D721Med (cell line): ENCODE measurements around the gene SAMD7.

ENCODE experiments used
- DNase-seq: peaks from one replicate; pipeline ENCODE4 v3.0.0; 2011; ENCODE audit warnings: low spot score; ENCODE audit not compliant: insufficient read length
- FAIRE-seq: peaks from 2 replicates; lab custom pipeline; 2011; peaks lifted over from hg19 to GRCh38; lab: Jason Lieb, UNC
- TF ChIP-seq, protein P1 (sequence below): IDR thresholded peaks from 2 replicates; pipeline ENCODE4 v1.5.1; 2012; ENCODE audit warnings: mild to moderate bottlenecking, control low read depth; ENCODE audit not compliant: insufficient read depth; ENCODE audit errors: missing control alignments

The SAMD7 gene

GRCh38 chr3:169931747-169932520, 20.6 kb downstream of the SAMD7 start:
- TF ChIP-seq, protein P1, sequence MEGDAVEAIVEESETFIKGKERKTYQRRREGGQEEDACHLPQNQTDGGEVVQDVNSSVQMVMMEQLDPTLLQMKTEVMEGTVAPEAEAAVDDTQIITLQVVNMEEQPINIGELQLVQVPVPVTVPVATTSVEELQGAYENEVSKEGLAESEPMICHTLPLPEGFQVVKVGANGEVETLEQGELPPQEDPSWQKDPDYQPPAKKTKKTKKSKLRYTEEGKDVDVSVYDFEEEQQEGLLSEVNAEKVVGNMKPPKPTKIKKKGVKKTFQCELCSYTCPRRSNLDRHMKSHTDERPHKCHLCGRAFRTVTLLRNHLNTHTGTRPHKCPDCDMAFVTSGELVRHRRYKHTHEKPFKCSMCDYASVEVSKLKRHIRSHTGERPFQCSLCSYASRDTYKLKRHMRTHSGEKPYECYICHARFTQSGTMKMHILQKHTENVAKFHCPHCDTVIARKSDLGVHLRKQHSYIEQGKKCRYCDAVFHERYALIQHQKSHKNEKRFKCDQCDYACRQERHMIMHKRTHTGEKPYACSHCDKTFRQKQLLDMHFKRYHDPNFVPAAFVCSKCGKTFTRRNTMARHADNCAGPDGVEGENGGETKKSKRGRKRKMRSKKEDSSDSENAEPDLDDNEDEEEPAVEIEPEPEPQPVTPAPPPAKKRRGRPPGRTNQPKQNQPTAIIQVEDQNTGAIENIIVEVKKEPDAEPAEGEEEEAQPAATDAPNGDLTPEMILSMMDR: no peak
- DNase-seq (no peak), FAIRE-seq (no peak)

- FAIRE-seq: no peak
- TF ChIP-seq, protein P1: no peak
- DNase-seq: no peak
These were observed 27.9 kb downstream of the SAMD7 start for GRCh38 chr3:169939320-169939719.

- FAIRE-seq (no peak), DNase-seq (no peak)
- TF ChIP-seq, protein P1: no peak
These were observed 28.4 kb downstream of the SAMD7 start for GRCh38 chr3:169939751-169940150.

GRCh38 chr3:169940470-169941181, 29.3 kb downstream of the SAMD7 start:
- DNase-seq (no peak), FAIRE-seq (no peak)
- TF ChIP-seq, protein P1: no peak

DNA sequence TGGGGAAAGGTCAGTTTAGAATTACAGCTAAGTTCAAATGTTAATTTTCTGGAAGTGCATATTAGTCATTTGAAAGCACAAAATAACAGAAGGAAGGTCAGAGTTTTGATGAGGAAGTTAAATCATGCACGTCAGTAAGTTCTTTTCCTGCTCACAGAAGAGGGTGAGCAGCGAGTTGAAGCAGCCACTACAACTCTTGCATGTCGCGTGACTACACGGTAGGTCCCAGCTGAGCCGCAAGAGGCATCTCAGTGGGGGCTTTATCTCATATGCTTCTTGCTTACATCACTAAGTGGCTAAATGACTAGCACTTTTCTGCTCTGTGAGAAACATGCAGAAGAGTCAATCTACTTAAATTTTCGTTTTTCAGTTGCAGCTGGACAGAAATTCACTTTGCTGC, 33.9 kb downstream of the SAMD7 start:
- no peak for DNase-seq
- TF ChIP-seq, protein P1: no peak
- no peak for FAIRE-seq

- DNase-seq: no peak
- no peak for FAIRE-seq
- TF ChIP-seq, protein P1: no peak
These were observed 35.0 kb downstream of the SAMD7 start for GRCh38 chr3:169946336-169946735.
